ENCODE results near the gene TMEM250. TPM values are rescaled to one million over a fixed set of nuclear protein-coding genes. Genes with fewer than 3 reads are reported as not detected.
A peak's percentile ranks its signal among the peaks of the same experiment; 100 is the strongest.

TMEM250 gene
- total RNA-seq, 3 donors from 2014 or later (not counting 1 experiment from before 2014, with no cell fraction given), result 19.5 to 34.3 (median 33.6) TPM

GRCh38 chr9:136078024-136078423 is 40.7 kb downstream of the TMEM250 start:
- H3K36me3 ChIP-seq (ENCODE audit: control insufficient read depth, insufficient read depth, low read length), result no peaks in the 10 kb centered on the region

GRCh38 chr9:136077491-136077890 is 41.2 kb downstream of the TMEM250 start:
- Mint-ChIP-seq H3K27me3 (ENCODE audit: low read depth in 2 of 2) (no peaks in the 10 kb centered on the region), H3K9me3 (no peaks in the 10 kb centered on the region), H3K27ac (peak overlapping the region; percentile 5 to 45), H3K4me1 (peaks cover 32 to 37% of the 10 kb centered on the region in 2 donors), H3K4me3 (no peak overlapping the region), H3K36me3 (no peaks in the 10 kb centered on the region)
- DNase-seq (no peak), ATAC-seq (no peak)
- Histone ChIP-seq H3K9me3 (ENCODE audit: control insufficient read depth, insufficient read depth, low read length) (no peaks in the 10 kb centered on the region), H3K4me1 (ENCODE audit: control insufficient read depth, insufficient read depth, low read length) (peaks cover 32% of the 10 kb centered on the region), H3K4me3 (ENCODE audit: low read length) (no peak overlapping the region), H3K27me3 (ENCODE audit: control insufficient read depth, insufficient read depth, low read length) (no peaks in the 10 kb centered on the region), H3K36me3 (ENCODE audit: control insufficient read depth, insufficient read depth, low read length) (no peaks in the 10 kb centered on the region), H3K27ac (ENCODE audit: low read length) (no peak overlapping the region)
- 86% methylated on average over 5 of the region's 8 CpGs for WGBS (ENCODE audit: insufficient coverage)
- intact Hi-C loops (cut with micrococcal nuclease), result no loop called here
- TF ChIP-seq CTCF (IDR thresholded peaks at IDR 0.05), result no peak

More at GRCh38 chr9:136078024-136078423, 40.7 kb downstream of the TMEM250 start:
- no peak for DNase-seq
- TF ChIP-seq CTCF (IDR thresholded peaks at IDR 0.05), result no peak
- Mint-ChIP-seq H3K9me3 (no peaks in the 10 kb centered on the region), H3K4me1 (peaks cover 36 to 42% of the 10 kb centered on the region in 2 donors), H3K4me3 (no peak overlapping the region), H3K36me3 (no peaks in the 10 kb centered on the region), H3K27ac (no peak overlapping the region), H3K27me3 (ENCODE audit: low read depth in 2 of 2) (no peaks in the 10 kb centered on the region)
- Histone ChIP-seq H3K27ac (ENCODE audit: low read length) (no peak overlapping the region), H3K4me3 (ENCODE audit: low read length) (no peak overlapping the region), H3K4me1 (ENCODE audit: control insufficient read depth, insufficient read depth, low read length) (peaks cover 32% of the 10 kb centered on the region), H3K27me3 (ENCODE audit: control insufficient read depth, insufficient read depth, low read length) (no peaks in the 10 kb centered on the region), H3K9me3 (ENCODE audit: control insufficient read depth, insufficient read depth, low read length) (no peaks in the 10 kb centered on the region)
- intact Hi-C loops (cut with micrococcal nuclease), result no loop called here
- WGBS (ENCODE audit: insufficient coverage), result 97% methylated on average over 12 of the region's 12 CpGs
- ATAC-seq, result no peak

GRCh38 chr9:136075881-136076678 is 42.6 kb downstream of the TMEM250 start:
- no peaks in the 10 kb centered on the region for H3K9me3 Mint-ChIP-seq
- Histone ChIP-seq H3K4me3 (ENCODE audit: low read length) (no peak overlapping the region), H3K27ac (ENCODE audit: low read length) (peak overlapping the region; percentile 33), H3K36me3 (ENCODE audit: control insufficient read depth, insufficient read depth, low read length) (no peaks in the 10 kb centered on the region), H3K27me3 (ENCODE audit: control insufficient read depth, insufficient read depth, low read length) (no peaks in the 10 kb centered on the region), H3K9me3 (ENCODE audit: control insufficient read depth, insufficient read depth, low read length) (no peaks in the 10 kb centered on the region), H3K4me1 (ENCODE audit: control insufficient read depth, insufficient read depth, low read length) (peaks cover 32% of the 10 kb centered on the region)
- ATAC-seq, result peak; percentile 44 to 68 (median 54)
- H3K27me3 Mint-ChIP-seq (ENCODE audit: low read depth in 2 of 2), result no peaks in the 10 kb centered on the region
- DNase-seq, result no peak
- H3K27ac Mint-ChIP-seq, result peak overlapping the region; percentile 69 to 77
- intact Hi-C loops (cut with micrococcal nuclease), result no loop called here
- H3K36me3 Mint-ChIP-seq, result no peaks in the 10 kb centered on the region
- WGBS (ENCODE audit: insufficient coverage), result 23% methylated on average over 26 of the region's 26 CpGs
- TF ChIP-seq CTCF (IDR thresholded peaks at IDR 0.05), result no peak
- peaks cover 32 to 37% of the 10 kb centered on the region in 2 donors for H3K4me1 Mint-ChIP-seq
- H3K4me3 Mint-ChIP-seq, result peak overlapping the region; percentile 41

Data from natural killer cell (primary cell).